ENCODE results near the gene CTXND1. TPM values are rescaled to one million over a fixed set of nuclear protein-coding genes. Genes with fewer than 3 reads are reported as not detected.

CTXND1 gene
- total and polyA plus RNA-seq, 2 donors (not counting 1 experiment from before 2014, with no cell fraction given), result under 0.01 to 0.01 TPM

- DNase-seq (ENCODE audit: low read depth in 2 of 2), result no peak
- H3K36me3 ChIP-seq (ENCODE audit: control insufficient read depth, insufficient read depth, low read length), result peaks cover 5% of the 10 kb centered on the region
- TF ChIP-seq EZH2 (IDR thresholded peaks at IDR 0.05; ENCODE audit: low read length, missing control alignments) (no peak), CTCF (conservative IDR thresholded peaks at IDR 0.05 in 1 of 2, IDR thresholded peaks at IDR 0.05 in 1 of 2; ENCODE audit: low read depth in 1 of 2, low read length in 2 of 2) (no peak)
- no peak overlapping the region for H3K27ac ChIP-seq (ENCODE audit: insufficient read depth, low read length)
- no peak overlapping the region for H2AFZ ChIP-seq (ENCODE audit: low read length)
- peaks cover 7% of the 10 kb centered on the region for H3K4me1 ChIP-seq (ENCODE audit: control insufficient read depth, extremely low read depth, insufficient read depth, low read length)
- no peaks in the 10 kb centered on the region for H3K9me3 ChIP-seq (ENCODE audit: control insufficient read depth, insufficient read depth, low read depth, low read length)
- no peaks in the 10 kb centered on the region for H4K20me1 ChIP-seq (ENCODE audit: control insufficient read depth, extremely low read depth, insufficient read depth, low read length)
- H3K79me2 ChIP-seq (ENCODE audit: control insufficient read depth, insufficient read depth, low read length), result no peaks in the 10 kb centered on the region
- H3K4me2 ChIP-seq (ENCODE audit: extremely low read depth, insufficient read depth, low read length), result no peak overlapping the region
- H3K27me3 ChIP-seq (ENCODE audit: control insufficient read depth, insufficient read depth, low read length), result no peaks in the 10 kb centered on the region
- H3K4me3 ChIP-seq (replicated peaks in 1 of 4; ENCODE audit: control extremely low read depth in 1 of 4, insufficient read depth in 1 of 4, low read depth in 3 of 4, low read length in 4 of 4), result no peak overlapping the region
- H3K9ac ChIP-seq (ENCODE audit: insufficient read depth, low read length), result no peak overlapping the region
Measured at GRCh38 chr15:80155001-80155377, 97.0 kb downstream of the CTXND1 start.

- no peaks in the 10 kb centered on the region for H4K20me1 ChIP-seq (ENCODE audit: control insufficient read depth, extremely low read depth, insufficient read depth, low read length)
- H3K79me2 ChIP-seq (ENCODE audit: control insufficient read depth, insufficient read depth, low read length), result no peaks in the 10 kb centered on the region
- peak overlapping the region in 2 of 4 experiments; percentile 74 to 76 for H3K4me3 ChIP-seq (replicated peaks in 1 of 4; ENCODE audit: control extremely low read depth in 1 of 4, insufficient read depth in 1 of 4, low read depth in 3 of 4, low read length in 4 of 4)
- no peak overlapping the region for H3K9ac ChIP-seq (ENCODE audit: insufficient read depth, low read length)
- peaks cover 7% of the 10 kb centered on the region for H3K4me1 ChIP-seq (ENCODE audit: control insufficient read depth, extremely low read depth, insufficient read depth, low read length)
- no peaks in the 10 kb centered on the region for H3K27me3 ChIP-seq (ENCODE audit: control insufficient read depth, insufficient read depth, low read length)
- DNase-seq (ENCODE audit: low read depth in 2 of 2), result peak in 1 of 2 donors; percentile 35
- H3K4me2 ChIP-seq (ENCODE audit: extremely low read depth, insufficient read depth, low read length), result peak overlapping the region; percentile 80
- no peak overlapping the region for H2AFZ ChIP-seq (ENCODE audit: low read length)
- no peaks in the 10 kb centered on the region for H3K9me3 ChIP-seq (ENCODE audit: control insufficient read depth, insufficient read depth, low read depth, low read length)
- no peak overlapping the region for H3K27ac ChIP-seq (ENCODE audit: insufficient read depth, low read length)
- TF ChIP-seq CTCF (conservative IDR thresholded peaks at IDR 0.05 in 1 of 2, IDR thresholded peaks at IDR 0.05 in 1 of 2; ENCODE audit: low read depth in 1 of 2, low read length in 2 of 2), result no peak
- H3K36me3 ChIP-seq (ENCODE audit: control insufficient read depth, insufficient read depth, low read length), result no peaks in the 10 kb centered on the region
Measured at GRCh38 chr15:80154336-80154735, 97.7 kb downstream of the CTXND1 start.

- no peak overlapping the region for H3K9ac ChIP-seq (ENCODE audit: insufficient read depth, low read length)
- no peaks in the 10 kb centered on the region for H3K79me2 ChIP-seq (ENCODE audit: control insufficient read depth, insufficient read depth, low read length)
- peak overlapping the region; percentile 53 to 76 (median 71) for H3K4me3 ChIP-seq (replicated peaks in 1 of 4; ENCODE audit: control extremely low read depth in 1 of 4, insufficient read depth in 1 of 4, low read depth in 3 of 4, low read length in 4 of 4)
- peak overlapping the region; percentile 80 for H3K4me2 ChIP-seq (ENCODE audit: extremely low read depth, insufficient read depth, low read length)
- no peaks in the 10 kb centered on the region for H4K20me1 ChIP-seq (ENCODE audit: control insufficient read depth, extremely low read depth, insufficient read depth, low read length)
- no peaks in the 10 kb centered on the region for H3K27me3 ChIP-seq (ENCODE audit: control insufficient read depth, insufficient read depth, low read length)
- DNase-seq (ENCODE audit: low read depth in 2 of 2), result peak in 1 of 2 donors; percentile 51
- TF ChIP-seq CTCF (conservative IDR thresholded peaks at IDR 0.05 in 1 of 2, IDR thresholded peaks at IDR 0.05 in 1 of 2; ENCODE audit: low read depth in 1 of 2, low read length in 2 of 2) (no peak), EZH2 (IDR thresholded peaks at IDR 0.05; ENCODE audit: low read length, missing control alignments) (no peak)
- no peaks in the 10 kb centered on the region for H3K9me3 ChIP-seq (ENCODE audit: control insufficient read depth, insufficient read depth, low read depth, low read length)
- no peak overlapping the region for H2AFZ ChIP-seq (ENCODE audit: low read length)
- no peak overlapping the region for H3K27ac ChIP-seq (ENCODE audit: insufficient read depth, low read length)
- H3K36me3 ChIP-seq (ENCODE audit: control insufficient read depth, insufficient read depth, low read length), result no peaks in the 10 kb centered on the region
- H3K4me1 ChIP-seq (ENCODE audit: control insufficient read depth, extremely low read depth, insufficient read depth, low read length), result peaks cover 7% of the 10 kb centered on the region
Measured at GRCh38 chr15:80153900-80154299, 98.1 kb downstream of the CTXND1 start.

Data from fibroblast of lung (primary cell).